GM21526 (cell line): Measurements from ENCODE around the gene NR1I3.

Experiments used
- ATAC-seq: cut with Tn5 transposase; IDR thresholded peaks from one replicate; pipeline ENCODE4 v1.9.1; 2021; ENCODE audit warnings: moderate library complexity; ENCODE audit not compliant: unreplicated experiment, low FRiP score

NR1I3 gene

DNA sequence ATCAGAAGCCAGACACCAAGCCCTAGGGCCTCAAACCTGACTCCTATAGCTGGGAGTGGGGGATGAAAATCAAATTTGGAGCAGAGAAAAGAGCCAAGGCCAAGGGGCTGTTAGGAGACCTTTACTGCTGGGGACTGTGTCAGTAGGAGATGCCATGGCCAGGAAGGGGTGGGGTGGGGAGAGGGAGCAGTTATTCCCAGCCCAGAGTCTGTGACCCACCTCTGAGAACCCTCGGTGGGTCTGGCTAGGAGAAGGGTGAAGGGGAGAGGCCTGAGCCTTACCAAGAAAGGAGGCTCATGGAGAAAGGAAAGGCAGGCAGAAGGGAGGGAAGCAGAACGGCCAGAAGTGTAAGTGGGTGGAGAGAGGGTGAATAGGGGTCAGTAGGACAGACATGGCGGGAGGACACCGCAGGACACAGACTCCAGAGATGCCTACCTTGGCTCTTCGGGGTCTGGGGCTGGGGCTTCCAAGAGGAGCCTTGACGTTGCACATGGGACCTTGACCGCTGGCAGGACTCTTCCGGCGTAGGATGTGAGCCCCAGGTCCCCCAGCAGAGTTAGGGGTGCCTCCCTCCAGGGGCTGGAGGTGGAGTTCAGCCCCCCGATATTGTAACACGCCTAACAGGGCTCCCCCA lies 40.3 kb downstream of the NR1I3 start:
- ATAC-seq, result no peak

DNA sequence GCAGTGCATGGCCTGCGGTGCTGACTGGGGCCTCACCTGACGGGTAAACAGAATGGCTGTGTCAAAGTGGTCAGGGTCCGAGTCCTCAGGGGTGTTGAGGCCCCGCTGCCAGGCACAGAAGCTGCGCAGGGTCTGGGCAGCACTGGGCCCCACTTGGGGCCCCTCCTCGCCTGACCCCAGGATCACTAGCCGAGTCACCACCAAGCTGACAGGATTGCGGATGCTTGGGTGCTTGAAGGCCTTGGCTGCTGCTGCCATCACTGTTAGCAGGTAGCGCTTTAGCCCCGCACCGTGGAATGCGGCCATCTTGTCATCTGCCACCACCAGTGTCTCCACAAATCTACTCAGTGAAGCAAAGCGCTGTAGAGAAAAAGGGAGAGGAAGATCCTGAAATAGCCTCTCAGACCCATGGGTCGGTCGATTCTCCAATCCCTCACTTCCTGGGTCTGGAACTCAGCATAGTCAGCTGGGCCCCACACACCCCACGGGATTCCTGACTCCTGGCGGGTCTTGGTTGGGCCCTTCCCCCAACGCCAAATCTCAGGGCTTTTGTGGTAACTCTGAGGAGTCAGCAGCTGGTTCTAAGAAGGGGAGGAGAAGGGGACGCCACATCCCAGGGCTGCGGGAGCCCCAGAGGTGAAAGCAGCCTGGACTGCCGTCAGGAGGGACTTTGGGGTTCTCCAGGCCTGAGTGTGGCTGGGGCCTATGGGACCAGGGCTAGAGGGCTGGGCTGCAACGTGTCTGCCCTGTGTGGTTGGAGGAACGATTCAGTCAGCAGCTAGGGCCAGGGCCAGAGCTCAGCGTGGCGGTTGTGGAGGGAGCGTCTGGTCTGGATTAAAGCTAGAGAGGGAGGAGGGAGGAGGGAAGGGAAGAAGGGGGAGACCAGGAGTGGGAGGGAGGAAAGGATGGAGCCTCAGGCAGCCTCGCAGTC lies 41.2 kb downstream of the NR1I3 start:
- no peak for ATAC-seq

DNA sequence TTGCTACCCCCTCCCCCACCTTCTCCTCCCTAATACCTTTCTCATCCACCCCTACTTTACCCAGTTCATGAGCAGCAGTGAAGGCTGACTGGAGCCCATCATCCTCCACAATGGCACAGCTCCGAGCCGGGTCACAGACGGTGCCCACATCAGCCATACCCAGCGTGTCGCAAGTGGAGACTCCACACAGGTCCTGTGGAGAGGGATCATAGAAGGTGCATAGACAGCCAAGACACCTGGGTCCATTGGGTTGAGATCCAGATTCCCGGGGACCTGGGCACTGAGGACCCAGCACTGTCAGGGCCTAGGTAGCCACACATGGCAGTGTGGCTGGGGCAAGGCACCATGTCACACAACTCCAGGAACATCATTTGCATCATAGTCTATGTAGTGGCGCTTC lies 41.9 kb downstream of the NR1I3 start:
- ATAC-seq, result no peak

DNA sequence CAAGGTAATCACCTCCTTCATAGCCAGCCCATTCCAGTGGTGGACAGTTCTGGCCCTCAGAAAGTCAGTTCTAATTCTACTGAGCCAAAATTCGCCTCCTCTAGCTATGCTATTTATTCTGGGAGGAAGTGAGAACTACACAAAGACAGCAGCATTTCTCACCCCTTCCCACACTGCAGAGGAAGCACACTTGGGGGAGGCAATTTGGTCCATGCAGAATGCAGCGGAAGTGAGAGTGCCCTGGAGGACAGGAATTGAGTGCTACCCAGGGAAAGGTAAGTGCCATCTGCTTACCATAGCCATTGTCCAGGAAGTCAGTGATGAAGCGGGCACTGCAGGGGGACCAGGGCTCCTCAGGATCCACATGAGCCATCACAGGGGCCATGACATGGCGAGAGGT lies 42.8 kb downstream of the NR1I3 start:
- ATAC-seq, result no peak

DNA sequence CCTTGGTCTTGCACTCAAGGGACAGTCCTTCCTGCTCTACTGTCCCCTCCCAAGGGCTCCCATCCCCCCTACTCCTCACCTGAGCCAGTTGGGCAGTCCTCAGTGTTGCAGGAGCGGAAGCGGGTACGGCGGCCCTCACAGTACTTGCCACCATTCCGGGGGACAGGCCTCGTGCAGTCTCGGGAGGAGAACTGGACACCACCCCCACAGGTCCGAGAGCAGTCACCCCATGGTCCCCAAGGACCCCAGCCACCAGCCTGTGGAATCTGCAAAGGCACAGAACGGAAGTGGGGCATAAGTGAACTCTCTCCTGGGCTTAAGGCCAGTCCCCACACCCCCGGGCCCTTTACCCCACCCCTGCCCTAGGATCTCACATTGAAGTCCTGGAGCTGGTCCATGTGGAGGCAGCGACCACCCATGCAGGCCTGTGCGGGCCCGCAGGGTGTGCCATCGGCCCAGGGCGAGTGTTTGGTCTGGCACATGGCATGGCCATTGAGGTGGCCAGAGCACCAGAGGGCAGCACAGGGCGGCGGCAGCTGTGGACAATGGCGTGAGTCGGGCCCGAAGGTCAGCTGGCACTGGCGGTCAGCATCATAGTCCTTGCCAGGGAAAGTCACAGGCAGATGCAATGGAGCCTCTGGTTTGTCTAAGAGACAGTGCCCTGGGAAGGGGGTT lies 44.3 kb downstream of the NR1I3 start:
- no peak for ATAC-seq

DNA sequence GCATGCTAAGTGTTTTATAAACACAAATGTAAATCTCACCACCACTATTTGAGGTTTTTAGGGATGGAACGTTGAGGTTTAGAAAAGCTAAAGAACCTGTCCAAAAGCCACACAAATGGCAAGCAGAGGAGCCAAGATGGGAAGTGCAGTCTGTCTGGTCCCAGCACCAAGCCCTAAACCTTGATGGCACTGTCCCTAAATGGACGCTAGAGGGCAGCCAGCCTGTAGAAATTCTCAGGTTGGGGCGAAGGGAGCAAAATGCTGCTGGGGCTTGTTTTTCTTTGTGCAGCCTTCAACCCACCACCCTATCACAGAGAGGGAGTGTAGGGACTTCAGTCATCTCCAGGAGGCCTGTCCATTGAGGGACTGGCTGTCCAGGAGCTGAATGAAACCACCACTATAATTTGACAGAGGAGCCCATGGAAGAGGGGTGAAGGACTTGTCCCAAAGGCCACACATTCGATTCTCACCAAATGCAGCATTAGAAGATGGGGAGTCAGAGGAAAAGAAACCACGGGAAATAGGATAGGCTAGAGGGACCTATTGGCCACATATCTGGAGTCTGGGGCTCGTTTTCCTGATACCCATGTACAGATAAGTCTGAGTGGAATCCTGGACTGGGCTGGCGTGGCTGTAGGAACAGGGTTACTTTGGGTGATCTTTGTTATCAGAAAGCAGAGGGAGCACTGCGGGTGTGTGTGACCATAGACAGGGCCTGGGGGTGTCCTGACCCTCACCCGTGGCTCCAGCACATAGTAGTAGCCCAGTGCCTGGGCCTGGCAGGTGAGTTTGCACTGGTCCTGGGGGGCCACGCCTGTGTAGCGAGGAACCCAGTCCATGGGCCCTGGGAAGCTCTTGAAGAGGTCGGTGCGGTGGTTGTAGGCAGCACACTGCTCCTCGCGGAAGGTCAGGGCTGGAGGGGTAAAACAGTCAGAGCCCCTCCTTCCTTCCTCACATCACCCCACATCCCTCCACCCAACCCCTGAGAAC lies 45.2 kb downstream of the NR1I3 start:
- no peak for ATAC-seq

DNA sequence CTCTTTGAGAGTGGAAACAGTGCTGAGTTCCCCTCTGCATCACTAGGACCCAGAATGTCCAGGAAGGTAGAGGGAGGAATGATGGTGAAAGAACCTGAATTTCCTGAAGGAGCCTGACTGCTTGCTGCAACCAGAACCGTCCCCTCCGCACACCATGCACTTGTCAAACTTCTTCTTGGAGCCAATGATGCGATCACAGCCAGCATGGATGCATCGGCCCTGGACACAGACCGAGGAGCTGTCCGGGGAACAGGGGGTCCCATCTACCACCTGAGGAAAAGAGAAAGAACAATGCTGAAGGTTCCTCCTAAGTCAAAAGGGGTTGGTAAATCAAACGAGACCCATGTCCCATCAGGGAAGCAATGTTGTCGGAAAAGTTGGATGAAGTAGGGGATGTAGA lies 46.0 kb downstream of the NR1I3 start:
- no peak for ATAC-seq

DNA sequence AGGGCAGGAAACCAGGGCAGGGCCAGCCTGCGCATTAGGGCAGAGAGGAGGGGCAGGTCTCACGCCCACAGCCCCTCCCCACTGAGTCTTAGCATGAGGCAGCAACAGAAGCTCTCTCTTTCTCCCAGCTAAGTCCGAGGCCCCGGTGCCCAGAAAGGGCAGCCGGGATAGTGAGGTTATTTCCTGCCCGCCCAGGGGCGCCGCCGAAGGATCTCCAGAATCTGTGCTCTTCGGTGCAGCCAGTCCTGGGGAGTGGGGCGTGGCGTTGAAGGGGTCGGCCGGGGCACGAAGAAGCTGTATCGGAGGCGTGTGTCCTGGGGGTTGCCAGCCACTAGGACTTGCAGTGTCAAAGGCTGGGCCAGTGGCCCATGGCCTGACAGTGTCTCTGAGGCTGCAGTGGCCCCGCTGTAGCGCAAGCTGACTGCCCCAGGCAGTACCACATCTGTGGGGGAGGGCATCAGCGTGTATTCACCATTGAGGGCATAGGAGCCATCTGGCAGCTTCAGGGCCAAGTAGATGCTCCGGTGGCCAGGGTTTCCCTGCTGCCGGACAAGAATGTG lies 47.0 kb downstream of the NR1I3 start:
- ATAC-seq, result no peak

DNA sequence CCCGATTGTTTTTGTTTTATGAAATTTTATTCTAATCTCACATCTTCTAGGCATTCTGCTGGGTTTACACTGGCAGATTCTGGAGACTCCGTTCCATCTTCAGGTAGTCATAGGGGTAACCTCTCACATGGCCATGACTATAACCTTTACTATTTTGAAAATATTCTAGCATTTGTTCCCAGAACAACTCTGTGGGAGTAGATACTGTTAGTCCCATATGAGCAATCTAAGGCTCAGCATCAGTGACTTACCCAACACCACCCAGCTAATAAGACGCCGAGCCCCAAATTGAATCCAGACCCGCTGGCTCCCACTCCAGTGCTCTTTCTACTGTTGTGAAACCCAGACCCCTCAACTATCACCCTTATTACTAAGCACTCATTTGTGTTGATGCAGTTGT lies 49.0 kb downstream of the NR1I3 start:
- ATAC-seq, result no peak

DNA sequence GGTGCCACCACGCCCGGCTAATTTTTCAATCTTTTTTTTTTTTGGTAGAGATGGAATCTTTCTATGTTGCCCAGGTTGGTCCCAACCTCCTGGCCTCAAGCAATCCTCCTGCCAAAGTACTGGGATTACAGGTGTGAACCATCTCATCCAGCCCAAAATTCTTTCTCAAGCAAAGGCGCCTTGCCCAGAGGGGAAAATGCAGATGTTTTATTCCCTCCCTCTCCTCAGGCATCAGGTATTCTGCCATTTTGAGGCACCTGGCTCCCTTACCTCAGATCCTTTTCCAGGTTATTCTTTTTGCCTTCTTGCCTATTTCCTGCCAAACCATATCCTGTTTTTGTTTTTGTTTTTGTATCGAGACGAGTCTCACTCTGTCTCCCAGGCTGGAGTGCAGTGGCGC lies 49.6 kb downstream of the NR1I3 start:
- ATAC-seq, result no peak

DNA sequence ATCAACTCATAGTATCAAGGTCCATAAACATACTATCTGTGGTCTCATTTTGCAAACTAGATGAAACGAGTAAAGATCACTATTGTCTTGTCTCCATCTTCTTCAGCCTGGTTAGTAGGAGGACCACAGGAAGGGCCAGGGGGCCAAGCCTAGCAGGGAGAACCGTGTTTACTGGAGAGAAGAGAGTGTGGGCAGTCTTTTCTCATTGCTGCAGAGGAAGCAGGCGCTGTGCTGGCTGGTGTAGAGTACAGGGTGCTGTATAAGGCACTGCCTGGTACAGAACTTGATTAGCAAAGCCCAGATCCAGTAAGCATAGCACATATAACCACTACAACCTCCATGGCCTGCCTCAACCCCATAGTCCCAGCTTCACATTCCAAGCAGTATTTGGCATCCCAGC lies 50.7 kb downstream of the NR1I3 start:
- no peak for ATAC-seq

DNA sequence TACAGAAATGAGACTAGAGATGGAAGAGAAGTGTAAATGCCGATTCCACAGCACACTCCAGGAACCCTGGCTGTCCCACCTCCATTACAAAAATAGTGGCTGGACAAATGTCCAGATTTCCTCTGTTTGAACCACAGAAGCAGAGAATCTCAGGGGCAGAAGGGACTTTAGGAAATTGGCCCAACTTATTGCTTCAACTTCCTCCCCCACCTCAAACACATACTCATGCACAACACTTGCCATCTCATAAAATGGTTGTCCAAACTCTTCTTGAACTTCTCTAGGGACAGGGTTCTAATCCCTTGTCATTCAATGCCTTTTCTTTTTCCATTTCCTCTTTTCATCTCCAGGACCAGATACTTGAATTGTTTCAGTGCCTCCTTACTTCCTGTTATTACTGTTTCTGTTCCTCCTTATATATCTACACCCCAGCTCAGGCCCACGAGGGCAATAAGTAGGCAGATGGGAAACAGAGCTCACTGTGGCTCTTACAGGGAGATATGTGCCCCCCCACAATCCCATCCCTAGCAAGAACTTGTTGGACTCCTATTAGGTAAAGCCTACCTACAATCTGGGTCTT lies 52.2 kb downstream of the NR1I3 start:
- ATAC-seq, result peak; percentile 33

DNA sequence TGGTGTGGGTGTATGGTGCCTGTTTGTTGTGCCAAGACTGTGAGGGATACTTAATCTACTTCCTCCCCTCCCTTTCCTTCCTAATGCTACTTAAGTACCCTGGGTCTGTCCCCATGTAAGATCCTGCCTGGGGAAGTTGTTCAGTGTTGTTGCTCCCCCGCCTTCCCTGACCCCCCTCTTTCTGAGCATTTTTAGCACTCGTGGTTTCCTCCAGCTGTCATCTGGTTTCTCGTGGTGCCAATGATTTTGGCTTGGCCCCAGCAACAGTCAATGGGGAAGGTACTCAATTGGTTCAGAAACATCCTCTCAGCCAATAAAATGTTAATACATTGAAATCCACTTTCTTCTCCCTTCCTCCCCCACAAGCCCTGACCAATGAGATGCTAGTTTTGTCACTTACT lies 52.7 kb downstream of the NR1I3 start:
- ATAC-seq, result peak; percentile 56

DNA sequence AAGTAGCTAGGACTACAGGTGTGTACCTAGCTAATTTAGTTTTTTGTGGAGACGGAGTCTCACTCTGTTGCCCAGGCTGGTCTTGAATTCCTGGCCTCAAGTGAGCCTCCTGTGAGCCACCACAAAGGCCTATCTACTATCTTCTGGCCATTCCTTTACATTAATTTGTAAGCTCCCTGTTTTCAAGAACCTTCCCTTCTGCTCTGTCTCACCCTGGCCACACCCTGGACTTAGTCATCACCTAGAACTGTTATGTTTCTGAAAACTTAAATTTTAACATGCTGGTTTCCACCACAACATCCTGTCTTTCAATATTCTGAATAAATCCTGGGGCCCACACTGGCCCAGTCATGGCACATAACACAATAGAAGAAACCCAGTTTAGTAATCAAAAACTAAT lies 55.8 kb downstream of the NR1I3 start:
- peak; percentile 41 for ATAC-seq

DNA sequence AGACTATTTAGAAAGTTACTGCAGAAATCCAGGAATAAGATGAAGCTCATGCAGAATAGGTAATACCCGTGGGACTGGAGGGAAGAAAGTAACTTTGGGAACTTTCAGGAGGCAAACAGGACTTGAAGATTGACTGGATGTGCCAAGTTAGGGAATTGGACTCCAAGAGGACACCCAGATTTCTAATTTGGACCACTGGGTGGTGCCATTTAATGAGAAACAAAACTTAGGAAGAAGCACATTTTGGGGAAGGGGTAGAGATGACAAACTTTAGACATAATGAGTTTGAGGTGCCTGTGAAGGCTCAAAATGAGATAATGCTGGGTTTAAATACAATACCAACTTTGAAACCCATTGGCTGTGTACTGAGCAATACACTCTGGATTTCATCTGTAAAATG lies 57.4 kb downstream of the NR1I3 start:
- no peak for ATAC-seq

DNA sequence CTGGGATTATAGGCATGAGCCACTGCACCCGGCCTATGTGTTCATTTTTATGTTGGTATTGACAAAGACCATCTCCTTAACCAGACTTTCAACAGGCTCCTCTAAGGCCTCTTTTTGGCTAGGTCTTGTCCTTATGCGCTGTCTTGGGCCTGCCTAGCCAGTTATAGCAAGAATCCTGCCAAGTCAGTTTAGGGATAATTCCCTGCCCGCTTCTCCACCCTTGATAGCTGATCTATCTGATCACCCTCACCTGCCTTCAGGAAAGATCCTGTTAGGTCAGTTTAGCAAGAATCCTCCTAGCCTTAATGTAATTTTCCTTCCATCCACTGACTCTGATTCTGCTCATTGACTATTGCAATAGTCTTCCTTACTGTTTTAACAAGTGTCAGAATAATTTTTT lies 58.3 kb downstream of the NR1I3 start:
- no peak for ATAC-seq
